Heart right ventricle (tissue), 16 donors: ENCODE measurements around the gene ZNF311. TPM values are rescaled to one million over a fixed set of nuclear protein-coding genes. Genes with fewer than 3 reads are reported as not detected.

Experiments used
- ATAC-seq, 8 donors: fragments of 200-7000 bp; cut with Tn5 transposase; one replicate each; pipeline ENCODE4 v1.9.1; 2020; ENCODE audit warnings: mild to moderate bottlenecking in 8 of 8, moderate library complexity in 8 of 8, moderate number of reproducible peaks in 1 of 8
- DNase-seq, 2 donors: peaks; one replicate each; pipeline ENCODE4 v3.0.0-alpha.2; 2020
- H3K27ac ChIP-seq, 10 donors: fragments of 200-600 bp; sonication (generic) in 2 of 10; one replicate each; pipeline versions ENCODE4 v1.5.0 to v1.8.0; 2020 to 2022; ENCODE audit warnings: mild to moderate bottlenecking in 3 of 10
- H3K27me3 ChIP-seq, 7 donors: fragments of 200-600 bp; one replicate each; pipeline ENCODE4 v1.8.0; 2021 to 2022; ENCODE audit warnings: mild to moderate bottlenecking in 2 of 7
- H3K36me3 ChIP-seq, 9 donors: fragments of 200-600 bp; sonication (generic) in 1 of 9; one replicate each; pipeline versions ENCODE4 v1.5.0 to v1.8.0; 2020 to 2022; ENCODE audit warnings: mild to moderate bottlenecking in 2 of 9
- H3K4me1 ChIP-seq, 9 donors: fragments of 200-600 bp; sonication (generic) in 1 of 9; one replicate each; pipeline versions ENCODE4 v1.5.0 to v1.8.0; 2020 to 2022; ENCODE audit warnings: mild to moderate bottlenecking in 4 of 9
- H3K4me3 ChIP-seq, 10 donors: fragments of 200-600 bp; sonication (generic) in 2 of 10; one replicate each; pipeline versions ENCODE4 v1.5.0 to v1.8.0; 2020 to 2022; ENCODE audit warnings: mild to moderate bottlenecking in 7 of 10, moderate library complexity in 2 of 10
- H3K9me3 ChIP-seq, 11 donors: fragments of 200-600 bp in 10 of 11; sonication (generic) in 2 of 11; one replicate each; pipeline versions ENCODE4 v1.5.0 to v1.8.0; 2013 to 2022; ENCODE audit warnings: mild to moderate bottlenecking in 2 of 11, control low read depth in 1 of 11, moderate library complexity in 1 of 11
- WGBS, 2 donors: extraction: QIAGEN DNeasy Blood & Tissue Kit; methylation state at CpG; one replicate each; pipeline ENCODE4 v1.1.7; 2013; ENCODE audit warnings: inconsistent platforms in 1 of 2; 5-methylcytosine and 5-hydroxymethylcytosine counted together
- intact Hi-C, 10 donors: fragments of 100-400 bp; cut with DNase I; formaldehyde crosslinking; loops; one replicate each; pipeline versions ENCODE4 v1.11.1 to v1.14.2; 2022
- polyA plus RNA-seq, 2 donors: library from polyadenylated mRNA; stranded (reverse); fragments of 200-250 nt; gene quantifications; one replicate each; pipeline ENCODE4 v1.2.3, GENCODE V29; 2013
- total RNA-seq, 10 donors: library from RNA; stranded (reverse); fragmentation: NEBNext Ultra II Directional in 3 of 10; extraction: Animal tissue kit (Norgen Biotek cat#: 25700) in 3 of 10; gene quantifications; one replicate each; pipeline versions ENCODE4 v1.2.1 to v1.2.4, GENCODE V29; 2021 to 2023
- TF ChIP-seq, protein P1 (sequence below), 9 donors: fragments of 200-600 bp; sonication (generic) in 2 of 9; IDR thresholded peaks; one replicate each; pipeline versions ENCODE4 v1.5.0 to v1.8.0; 2021 to 2022; ENCODE audit warnings: antibody characterized with exemption in 9 of 9, mild to moderate bottlenecking in 5 of 9, moderate library complexity in 1 of 9
- donor health status: Arrhythmogenic right ventricular cardiomyopathy.
- donor health status: ischemic (EF 13 %, LVEDD 7.1; RV severe dilation, severe dysfunction).
- donor health status: healthy with polysubstance abuse.
- donor health status: DM: no; HTN: yes; CAD: no.
- donor health status: DM: no; HTN: no; CAD: no.
- donor health status: ischemic (EF 25% LVEDD 6.9; RV normal size, moderate dysfunction).
- donor health status: ischemic (EF 25% LVEDD 5.7; RV mildly dilated, moderate dysfunction).
- donor health status: healthy.
- donor health status: DM: yes; HTN: yes; CAD: no.
- donor health status: Ischemic cardiomyopathy.
- donor health status: ischemic (EF 35%, LVEDD 5.7; RV mildly dilated, moderate dysfunction).
- donor health status: nonischemic (EF 11% LVEDD 7.7; RV severe dilation, severe dysfunction).
- donor health status: DM: yes; HTN: yes; CAD: no.
- donor health status: PGD.
- donor health status: ischemic (EF 29% LVEDD 5.4; RV normal size, mild dysfunction).
- donor health status: nonischemic (EF 23%, LVEDD 6.1; RV moderate dilation, normal function).

ZNF311 gene
- total and polyA plus RNA-seq, 12 donors = 0.08 to 0.66 (median 0.23) TPM

DNA sequence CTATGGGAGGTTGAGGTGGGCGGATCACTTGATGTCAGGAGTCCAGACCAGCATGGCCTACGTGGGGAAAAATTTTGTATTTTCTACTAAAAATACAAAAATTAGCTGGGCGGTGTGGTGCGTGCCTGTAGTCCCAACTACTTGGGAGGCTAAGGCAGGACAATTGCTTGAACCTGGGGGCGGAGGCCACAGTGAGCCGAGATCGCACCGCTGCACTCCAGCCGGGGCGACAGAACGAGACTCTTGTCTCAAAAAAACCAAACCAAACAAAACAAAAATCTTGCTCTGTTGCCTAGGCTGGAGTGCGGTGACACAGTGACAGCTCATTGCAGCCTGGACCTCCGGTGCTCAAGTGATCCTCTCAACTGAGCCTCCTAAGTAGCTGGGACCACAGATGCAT, 23.7 kb upstream of the ZNF311 start:
- Histone ChIP-seq H3K27me3 (peaks cover 0 to 57% (median 46%) of the 10 kb centered on the region in 7 donors), H3K4me1 (no peaks in the 10 kb centered on the region), H3K4me3 (no peak overlapping the region), H3K36me3 (no peaks in the 10 kb centered on the region), H3K9me3 (no peaks in the 10 kb centered on the region), H3K27ac (no peak overlapping the region)
- 87 to 89% methylated on average over 13 of the region's 13 CpGs for WGBS, 2 donors
- intact Hi-C loops = no loop called here
- DNase-seq = no peak
- TF ChIP-seq, protein P1, sequence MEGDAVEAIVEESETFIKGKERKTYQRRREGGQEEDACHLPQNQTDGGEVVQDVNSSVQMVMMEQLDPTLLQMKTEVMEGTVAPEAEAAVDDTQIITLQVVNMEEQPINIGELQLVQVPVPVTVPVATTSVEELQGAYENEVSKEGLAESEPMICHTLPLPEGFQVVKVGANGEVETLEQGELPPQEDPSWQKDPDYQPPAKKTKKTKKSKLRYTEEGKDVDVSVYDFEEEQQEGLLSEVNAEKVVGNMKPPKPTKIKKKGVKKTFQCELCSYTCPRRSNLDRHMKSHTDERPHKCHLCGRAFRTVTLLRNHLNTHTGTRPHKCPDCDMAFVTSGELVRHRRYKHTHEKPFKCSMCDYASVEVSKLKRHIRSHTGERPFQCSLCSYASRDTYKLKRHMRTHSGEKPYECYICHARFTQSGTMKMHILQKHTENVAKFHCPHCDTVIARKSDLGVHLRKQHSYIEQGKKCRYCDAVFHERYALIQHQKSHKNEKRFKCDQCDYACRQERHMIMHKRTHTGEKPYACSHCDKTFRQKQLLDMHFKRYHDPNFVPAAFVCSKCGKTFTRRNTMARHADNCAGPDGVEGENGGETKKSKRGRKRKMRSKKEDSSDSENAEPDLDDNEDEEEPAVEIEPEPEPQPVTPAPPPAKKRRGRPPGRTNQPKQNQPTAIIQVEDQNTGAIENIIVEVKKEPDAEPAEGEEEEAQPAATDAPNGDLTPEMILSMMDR (IDR thresholded peaks at IDR 0.05) = no peak
- no peak for ATAC-seq

GRCh38 chr6:29025927-29026585, 20.9 kb upstream of the ZNF311 start:
- intact Hi-C loops = no loop called here
- Histone ChIP-seq H3K27me3 (peaks cover 0 to 83% (median 61%) of the 10 kb centered on the region in 7 donors), H3K4me3 (no peak overlapping the region), H3K9me3 (no peaks in the 10 kb centered on the region), H3K36me3 (no peaks in the 10 kb centered on the region), H3K4me1 (no peaks in the 10 kb centered on the region), H3K27ac (no peak overlapping the region)
- TF ChIP-seq, protein P1 (IDR thresholded peaks at IDR 0.05) = no peak
- WGBS, 2 donors = 38 to 44% methylated on average over 2 of the region's 2 CpGs
- ATAC-seq (no peak), DNase-seq (no peak)

GRCh38 chr6:29021434-29021833, 16.3 kb upstream of the ZNF311 start:
- no peak for ATAC-seq
- Histone ChIP-seq H3K27me3 (peaks cover 0 to 78% (median 51%) of the 10 kb centered on the region in 7 donors), H3K27ac (no peak overlapping the region)

DNA sequence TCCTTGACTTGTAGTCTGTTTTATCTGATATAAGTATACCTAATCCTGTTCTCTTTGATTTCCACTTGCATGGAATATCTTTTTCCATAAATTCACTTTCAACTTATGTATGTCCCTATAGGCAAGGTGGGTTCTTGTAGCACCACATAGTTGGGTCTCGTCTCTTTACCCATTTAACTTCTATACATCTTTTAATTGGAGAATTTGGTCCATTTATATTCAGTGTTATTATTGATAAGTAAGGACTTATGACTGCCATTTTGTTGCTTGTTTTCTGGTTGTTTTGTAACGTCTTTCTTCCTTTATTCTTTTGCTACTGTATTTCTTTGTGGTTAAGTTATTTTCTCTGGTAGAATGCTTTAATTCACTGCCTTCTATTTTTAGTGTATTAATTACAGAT, 14.5 kb upstream of the ZNF311 start:
- intact Hi-C loops = loop anchor here in 7 of 10 donors (2.0 to 5.0 kb wide), 6 partner anchors 37 to 568 kb away; partner anchors contain the start of gene OR2H2 (in 1 of the 7)
- H3K4me3 ChIP-seq = no peak overlapping the region
- peaks cover 0 to 12% (median 7%) of the 10 kb centered on the region in 9 donors for H3K4me1 ChIP-seq
- 62 to 64% methylated on average over 2 of the region's 2 CpGs for WGBS, 2 donors
- ATAC-seq = no peak
- DNase-seq = no peak
- H3K36me3 ChIP-seq = no peaks in the 10 kb centered on the region
- TF ChIP-seq, protein P1 (IDR thresholded peaks at IDR 0.05) = no peak
- peaks cover 0 to 78% (median 54%) of the 10 kb centered on the region in 7 donors for H3K27me3 ChIP-seq
- no peak overlapping the region for H3K27ac ChIP-seq
- H3K9me3 ChIP-seq = no peaks in the 10 kb centered on the region

More at GRCh38 chr6:29021434-29021833, 16.3 kb upstream of the ZNF311 start:
- Histone ChIP-seq H3K36me3 (no peaks in the 10 kb centered on the region), H3K4me1 (peaks cover 0 to 7% (median 6%) of the 10 kb centered on the region in 9 donors), H3K9me3 (no peaks in the 10 kb centered on the region), H3K4me3 (no peak overlapping the region)
- DNase-seq = no peak
- WGBS, 2 donors = 66 to 77% methylated on average over 2 of the region's 2 CpGs
- TF ChIP-seq, protein P1 (IDR thresholded peaks at IDR 0.05) = no peak
- intact Hi-C loops = no loop called here
